HS-5 (cell line): ENCODE measurements around the gene MINAR1.

Experiments used
- DNase-seq: peaks from one replicate; pipeline ENCODE4 v3.0.0-alpha.2; 2012; ENCODE audit warnings: low read depth

The MINAR1 gene

GRCh38 chr15:79430901-79431635, 1.1 kb upstream of the MINAR1 start:
- DNase-seq = no peak

- no peak for DNase-seq
Observed at GRCh38 chr15:79432345-79433275, 474 bp downstream of the MINAR1 start.

- no peak for DNase-seq
Observed at GRCh38 chr15:79433276-79433990, 1.3 kb downstream of the MINAR1 start.

GRCh38 chr15:79434361-79434760, 2.2 kb downstream of the MINAR1 start:
- no peak for DNase-seq

GRCh38 chr15:79436037-79436780, 4.1 kb downstream of the MINAR1 start:
- no peak for DNase-seq

- no peak for DNase-seq
Observed at GRCh38 chr15:79437275-79438000, 5.3 kb downstream of the MINAR1 start.

GRCh38 chr15:79439236-79439635, 7.1 kb downstream of the MINAR1 start:
- no peak for DNase-seq

- DNase-seq = no peak
Observed at GRCh38 chr15:79440355-79440908, 8.3 kb downstream of the MINAR1 start.

GRCh38 chr15:79442911-79443310, 10.8 kb downstream of the MINAR1 start:
- no peak for DNase-seq

GRCh38 chr15:79447060-79447459, 14.9 kb downstream of the MINAR1 start:
- no peak for DNase-seq

GRCh38 chr15:79450648-79451047, 18.5 kb downstream of the MINAR1 start:
- DNase-seq = no peak

GRCh38 chr15:79451361-79451999, 19.3 kb downstream of the MINAR1 start:
- DNase-seq = no peak

GRCh38 chr15:79452244-79453051, 20.3 kb downstream of the MINAR1 start:
- DNase-seq = no peak

- no peak for DNase-seq
Observed at GRCh38 chr15:79453446-79453845, 21.3 kb downstream of the MINAR1 start.

GRCh38 chr15:79454063-79454462, 21.9 kb downstream of the MINAR1 start:
- no peak for DNase-seq

- DNase-seq = peak; percentile 18
Observed at GRCh38 chr15:79455361-79455760, 23.2 kb downstream of the MINAR1 start.

- DNase-seq = no peak
Observed at GRCh38 chr15:79455943-79456342, 23.8 kb downstream of the MINAR1 start.

- DNase-seq = no peak
Observed at GRCh38 chr15:79458491-79458890, 26.4 kb downstream of the MINAR1 start.

- no peak for DNase-seq
Observed at GRCh38 chr15:79459666-79460065, 27.5 kb downstream of the MINAR1 start.
